ENCODE measurements around the gene PRPSAP2.
A peak's percentile ranks its signal among the peaks of the same experiment; 100 is the strongest.

PRPSAP2 gene

DNA sequence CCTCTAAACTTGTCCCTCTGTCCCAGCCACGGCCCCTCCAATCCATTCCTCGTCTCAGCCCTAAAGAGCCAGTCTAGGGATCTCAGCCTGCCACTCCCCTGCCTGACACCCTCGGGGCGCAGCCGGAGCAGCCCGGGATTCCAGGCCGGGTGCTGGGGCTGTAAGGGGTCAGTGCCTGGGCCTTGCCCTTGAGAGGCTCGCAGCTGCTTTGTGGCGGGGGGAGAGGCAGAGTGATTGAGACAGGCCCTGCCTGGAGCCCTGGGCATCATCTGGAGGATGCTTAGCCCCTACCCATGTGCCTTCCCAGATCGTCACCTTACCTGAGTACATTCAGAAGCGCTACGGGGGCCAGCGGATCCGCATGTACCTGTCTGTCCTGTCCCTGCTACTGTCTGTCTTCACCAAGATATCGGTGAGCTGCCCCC is 102.3 kb downstream of the PRPSAP2 start:
- Histone ChIP-seq H3K27ac (replicated peaks; ENCODE audit: low read length) (no peak overlapping the region), H2BK5ac (ENCODE audit: low read length) (peak overlapping the region; percentile 69), H2BK15ac (ENCODE audit: low read length) (peak overlapping the region; percentile 90), H3K4ac (ENCODE audit: low read length) (no peak overlapping the region), H3K14ac (ENCODE audit: low read length) (no peak overlapping the region), H3K23ac (ENCODE audit: low read depth, low read length, poor library complexity) (peak overlapping the region; percentile 52), H3K4me1 (ENCODE audit: control insufficient read depth in 2 of 2, insufficient read depth in 1 of 2, low read depth in 1 of 2, low read length in 2 of 2) (peaks cover 19% of the 10 kb centered on the region in 2 donors), H3K9me3 (replicated peaks in 1 of 2; ENCODE audit: control insufficient read depth in 2 of 2, insufficient read depth in 1 of 2, low read depth in 1 of 2, low read length in 2 of 2) (no peaks in the 10 kb centered on the region), H2AFZ (ENCODE audit: low read length) (no peak overlapping the region), H3K36me3 (replicated peaks in 1 of 2; ENCODE audit: control insufficient read depth in 2 of 2, insufficient read depth in 2 of 2, low read length in 2 of 2) (no peaks in the 10 kb centered on the region), H3K18ac (ENCODE audit: low read length) (peak overlapping the region; percentile 58), H3K4me3 (ENCODE audit: low read length in 2 of 2) (no peak overlapping the region), H2AK5ac (ENCODE audit: low read depth, low read length) (peak overlapping the region; percentile 98), H3K27me3 (ENCODE audit: control insufficient read depth in 3 of 3, insufficient read depth in 3 of 3, low read depth in 1 of 3, low read length in 3 of 3) (no peaks in the 10 kb centered on the region), H2BK120ac (ENCODE audit: low read depth, low read length) (peak overlapping the region; percentile 65), H4K8ac (ENCODE audit: low read depth, low read length) (no peak overlapping the region), H3K79me1 (ENCODE audit: low read depth, low read length) (no peaks in the 10 kb centered on the region), H2BK12ac (ENCODE audit: low read length) (peak overlapping the region; percentile 14), H3K9ac (ENCODE audit: low read depth, low read length, poor library complexity) (no peak overlapping the region), H3K4me2 (ENCODE audit: insufficient read depth, low read length, poor library complexity, severe bottlenecking) (no peak overlapping the region), H4K91ac (ENCODE audit: low read depth, low read length, poor library complexity) (peak overlapping the region; percentile 59)
- DNase-seq (ENCODE audit: low spot score) = no peak
- WGBS, 2 donors (ENCODE audit: extremely low coverage in 2 of 2, insufficient read length in 2 of 2, insufficient replicate concordance in 1 of 2) = no CpG with 5 or more reads among the region's 15 CpGs

DNA sequence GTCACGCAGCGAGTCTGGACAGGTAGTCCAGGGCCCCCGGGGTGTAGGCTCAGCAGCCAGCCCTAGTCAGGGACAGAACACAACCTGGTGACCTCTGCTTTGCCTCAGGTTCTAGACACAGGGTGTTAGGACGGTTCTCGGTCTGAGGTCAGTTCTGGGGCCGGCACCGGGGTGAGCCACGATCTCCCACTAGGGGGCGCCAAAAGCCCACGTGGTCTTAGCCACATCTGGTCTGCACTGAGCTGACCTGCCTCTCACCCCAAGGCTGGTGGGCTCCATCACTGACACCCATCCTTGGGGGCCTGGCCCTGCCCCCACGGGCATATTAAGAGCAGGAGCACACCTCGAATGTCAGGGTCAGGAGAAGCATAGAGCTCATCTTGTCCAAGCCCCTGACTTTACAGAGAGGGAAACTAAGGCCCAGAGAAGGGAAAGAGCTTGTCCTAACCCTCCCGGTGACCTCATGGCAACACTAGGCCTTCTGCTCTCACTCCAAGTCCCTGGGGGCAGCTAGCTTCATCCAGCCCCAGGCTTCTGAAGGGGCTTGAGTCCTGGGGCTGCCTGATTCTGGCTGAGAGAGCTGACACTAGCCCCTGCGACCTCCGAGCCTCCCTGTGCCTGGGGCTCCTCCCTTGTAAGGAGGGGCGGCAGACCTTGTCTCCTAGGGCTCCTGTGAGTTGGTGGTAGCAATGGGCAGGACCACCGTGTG is 103.0 kb downstream of the PRPSAP2 start:
- H3K4me2 ChIP-seq (ENCODE audit: insufficient read depth, low read length, poor library complexity, severe bottlenecking) = no peak overlapping the region
- H4K91ac ChIP-seq (ENCODE audit: low read depth, low read length, poor library complexity) = no peak overlapping the region
- H3K4ac ChIP-seq (ENCODE audit: low read length) = no peak overlapping the region
- peak overlapping the region; percentile 83 for H2BK5ac ChIP-seq (ENCODE audit: low read length)
- peak overlapping the region; percentile 76 for H2AFZ ChIP-seq (ENCODE audit: low read length)
- no peak overlapping the region for H3K4me3 ChIP-seq (ENCODE audit: low read length in 2 of 2)
- H3K79me1 ChIP-seq (ENCODE audit: low read depth, low read length) = no peaks in the 10 kb centered on the region
- H3K9ac ChIP-seq (ENCODE audit: low read depth, low read length, poor library complexity) = no peak overlapping the region
- H3K27ac ChIP-seq (replicated peaks; ENCODE audit: low read length) = no peak overlapping the region
- peak overlapping the region; percentile 90 for H2BK15ac ChIP-seq (ENCODE audit: low read length)
- peak overlapping the region; percentile 14 for H2BK12ac ChIP-seq (ENCODE audit: low read length)
- H3K23ac ChIP-seq (ENCODE audit: low read depth, low read length, poor library complexity) = peak overlapping the region; percentile 52
- peak; percentile 79 for DNase-seq (ENCODE audit: low spot score)
- H3K36me3 ChIP-seq (replicated peaks in 1 of 2; ENCODE audit: control insufficient read depth in 2 of 2, insufficient read depth in 2 of 2, low read length in 2 of 2) = no peaks in the 10 kb centered on the region
- no peaks in the 10 kb centered on the region for H3K9me3 ChIP-seq (replicated peaks in 1 of 2; ENCODE audit: control insufficient read depth in 2 of 2, insufficient read depth in 1 of 2, low read depth in 1 of 2, low read length in 2 of 2)
- H3K14ac ChIP-seq (ENCODE audit: low read length) = no peak overlapping the region
- H2AK5ac ChIP-seq (ENCODE audit: low read depth, low read length) = peak overlapping the region; percentile 98
- peak overlapping the region; percentile 65 for H2BK120ac ChIP-seq (ENCODE audit: low read depth, low read length)
- H3K18ac ChIP-seq (ENCODE audit: low read length) = peak overlapping the region; percentile 90
- H3K27me3 ChIP-seq (ENCODE audit: control insufficient read depth in 3 of 3, insufficient read depth in 3 of 3, low read depth in 1 of 3, low read length in 3 of 3) = no peaks in the 10 kb centered on the region
- no peak overlapping the region for H4K8ac ChIP-seq (ENCODE audit: low read depth, low read length)
- H3K4me1 ChIP-seq (ENCODE audit: control insufficient read depth in 2 of 2, insufficient read depth in 1 of 2, low read depth in 1 of 2, low read length in 2 of 2) = peaks cover 19% of the 10 kb centered on the region in 2 donors
- no CpG with 5 or more reads among the region's 17 CpGs for WGBS, 2 donors (ENCODE audit: extremely low coverage in 2 of 2, insufficient read length in 2 of 2, insufficient replicate concordance in 1 of 2)

DNA sequence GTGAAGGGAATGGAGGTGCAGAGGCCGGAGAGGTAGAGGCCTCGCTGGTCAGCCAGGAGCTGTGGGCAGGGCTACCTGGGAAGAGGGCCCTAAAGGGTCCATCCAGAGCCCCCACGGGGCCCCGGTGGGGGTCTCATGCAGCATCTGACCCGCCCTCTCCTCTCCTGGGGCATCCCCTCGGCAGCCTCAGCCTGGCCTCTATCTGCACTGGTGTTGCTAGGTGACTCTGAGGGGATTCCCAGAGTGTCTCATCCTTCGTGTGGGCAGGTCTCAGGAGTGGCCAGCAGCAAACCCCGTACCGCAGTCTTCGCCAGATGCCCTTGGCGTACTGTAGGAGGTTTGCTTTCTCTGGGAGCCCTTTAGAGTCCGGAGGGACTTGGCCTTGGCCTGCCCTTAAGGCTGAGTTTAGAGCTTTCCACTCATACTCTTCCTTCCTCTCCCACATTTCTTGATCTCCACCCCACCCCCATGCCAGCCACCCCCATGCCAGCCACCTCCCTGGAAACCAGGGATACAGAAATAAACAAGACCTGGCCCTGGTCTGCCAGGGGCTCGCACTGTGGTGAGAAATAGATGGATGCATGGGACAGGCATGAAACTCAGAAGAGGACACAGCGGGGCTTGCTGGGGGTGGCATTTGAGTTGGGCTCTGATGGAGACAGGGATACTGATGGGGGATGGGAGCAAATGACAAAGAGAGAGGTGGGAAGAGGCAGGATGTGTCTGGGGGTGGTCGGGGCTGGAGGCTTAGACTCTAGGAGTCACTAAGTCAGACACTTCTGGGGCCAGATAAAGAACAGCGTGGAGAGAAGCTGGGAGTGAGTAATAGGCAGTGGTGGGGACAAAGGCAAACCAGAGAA is 103.9 kb downstream of the PRPSAP2 start:
- H3K4me1 ChIP-seq (ENCODE audit: control insufficient read depth in 2 of 2, insufficient read depth in 1 of 2, low read depth in 1 of 2, low read length in 2 of 2) = peaks cover 21 to 23% of the 10 kb centered on the region in 2 donors
- peak overlapping the region; percentile 85 for H2AK5ac ChIP-seq (ENCODE audit: low read depth, low read length)
- H2BK12ac ChIP-seq (ENCODE audit: low read length) = no peak overlapping the region
- H3K4me3 ChIP-seq (ENCODE audit: low read length in 2 of 2) = no peak overlapping the region
- WGBS, 2 donors (ENCODE audit: extremely low coverage in 2 of 2, insufficient read length in 2 of 2, insufficient replicate concordance in 1 of 2) = no CpG with 5 or more reads among the region's 16 CpGs
- H3K4me2 ChIP-seq (ENCODE audit: insufficient read depth, low read length, poor library complexity, severe bottlenecking) = no peak overlapping the region
- H3K79me1 ChIP-seq (ENCODE audit: low read depth, low read length) = no peaks in the 10 kb centered on the region
- H4K8ac ChIP-seq (ENCODE audit: low read depth, low read length) = no peak overlapping the region
- peak overlapping the region; percentile 25 for H3K18ac ChIP-seq (ENCODE audit: low read length)
- peak overlapping the region; percentile 76 for H2AFZ ChIP-seq (ENCODE audit: low read length)
- H3K9ac ChIP-seq (ENCODE audit: low read depth, low read length, poor library complexity) = no peak overlapping the region
- H2BK5ac ChIP-seq (ENCODE audit: low read length) = peak overlapping the region; percentile 83
- no peaks in the 10 kb centered on the region for H3K36me3 ChIP-seq (replicated peaks in 1 of 2; ENCODE audit: control insufficient read depth in 2 of 2, insufficient read depth in 2 of 2, low read length in 2 of 2)
- no peak overlapping the region for H3K4ac ChIP-seq (ENCODE audit: low read length)
- H3K9me3 ChIP-seq (replicated peaks in 1 of 2; ENCODE audit: control insufficient read depth in 2 of 2, insufficient read depth in 1 of 2, low read depth in 1 of 2, low read length in 2 of 2) = no peaks in the 10 kb centered on the region
- no peak for DNase-seq (ENCODE audit: low spot score)
- no peak overlapping the region for H4K91ac ChIP-seq (ENCODE audit: low read depth, low read length, poor library complexity)
- no peak overlapping the region for H3K14ac ChIP-seq (ENCODE audit: low read length)
- peak overlapping the region; percentile 69 for H2BK15ac ChIP-seq (ENCODE audit: low read length)
- H3K23ac ChIP-seq (ENCODE audit: low read depth, low read length, poor library complexity) = no peak overlapping the region
- no peak overlapping the region for H3K27ac ChIP-seq (replicated peaks; ENCODE audit: low read length)
- no peaks in the 10 kb centered on the region for H3K27me3 ChIP-seq (ENCODE audit: control insufficient read depth in 3 of 3, insufficient read depth in 3 of 3, low read depth in 1 of 3, low read length in 3 of 3)
- peak overlapping the region; percentile 53 for H2BK120ac ChIP-seq (ENCODE audit: low read depth, low read length)

DNA sequence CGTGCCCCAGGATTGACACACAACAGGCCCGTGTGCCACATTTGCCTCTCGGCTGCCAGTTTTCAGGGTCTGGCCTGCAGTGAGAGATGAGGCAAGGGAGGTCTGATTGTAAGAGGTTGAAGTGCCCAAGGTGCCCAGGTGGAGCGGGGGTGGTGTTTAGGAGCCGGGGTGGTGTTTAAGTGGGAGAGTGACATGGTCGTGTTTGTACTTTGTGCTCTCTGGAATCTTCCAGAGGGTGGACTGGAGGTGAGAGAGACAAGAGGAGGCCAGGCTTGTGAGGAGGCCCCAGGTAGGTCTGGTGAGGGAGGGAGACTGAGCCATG is 104.5 kb downstream of the PRPSAP2 start:
- Histone ChIP-seq H3K4me2 (ENCODE audit: insufficient read depth, low read length, poor library complexity, severe bottlenecking) (no peak overlapping the region), H2AFZ (ENCODE audit: low read length) (peak overlapping the region; percentile 76), H3K4ac (ENCODE audit: low read length) (no peak overlapping the region), H3K4me1 (ENCODE audit: control insufficient read depth in 2 of 2, insufficient read depth in 1 of 2, low read depth in 1 of 2, low read length in 2 of 2) (peaks cover 26 to 28% of the 10 kb centered on the region in 2 donors), H3K79me1 (ENCODE audit: low read depth, low read length) (no peaks in the 10 kb centered on the region), H3K9ac (ENCODE audit: low read depth, low read length, poor library complexity) (no peak overlapping the region), H2BK5ac (ENCODE audit: low read length) (no peak overlapping the region), H4K91ac (ENCODE audit: low read depth, low read length, poor library complexity) (no peak overlapping the region), H3K36me3 (replicated peaks in 1 of 2; ENCODE audit: control insufficient read depth in 2 of 2, insufficient read depth in 2 of 2, low read length in 2 of 2) (no peaks in the 10 kb centered on the region), H3K23ac (ENCODE audit: low read depth, low read length, poor library complexity) (no peak overlapping the region), H4K8ac (ENCODE audit: low read depth, low read length) (no peak overlapping the region), H3K9me3 (replicated peaks in 1 of 2; ENCODE audit: control insufficient read depth in 2 of 2, insufficient read depth in 1 of 2, low read depth in 1 of 2, low read length in 2 of 2) (no peaks in the 10 kb centered on the region), H2BK120ac (ENCODE audit: low read depth, low read length) (no peak overlapping the region), H2AK5ac (ENCODE audit: low read depth, low read length) (peak overlapping the region; percentile 72), H3K4me3 (ENCODE audit: low read length in 2 of 2) (no peak overlapping the region), H3K27ac (replicated peaks; ENCODE audit: low read length) (no peak overlapping the region), H3K27me3 (ENCODE audit: control insufficient read depth in 3 of 3, insufficient read depth in 3 of 3, low read depth in 1 of 3, low read length in 3 of 3) (no peaks in the 10 kb centered on the region), H2BK12ac (ENCODE audit: low read length) (no peak overlapping the region), H2BK15ac (ENCODE audit: low read length) (peak overlapping the region; percentile 23), H3K18ac (ENCODE audit: low read length) (peak overlapping the region; percentile 20), H3K14ac (ENCODE audit: low read length) (no peak overlapping the region)
- no CpG with 5 or more reads among the region's 6 CpGs for WGBS, 2 donors (ENCODE audit: extremely low coverage in 2 of 2, insufficient read length in 2 of 2, insufficient replicate concordance in 1 of 2)
- no peak for DNase-seq (ENCODE audit: low spot score)

All from neuronal stem cell (in vitro differentiated cells).